ENCODE measurements around the gene MIF4GD. TPM values are rescaled to one million over a fixed set of nuclear protein-coding genes. Genes with fewer than 3 reads are reported as not detected.

The MIF4GD gene
- total and polyA plus RNA-seq, 10 of the 15 experiments (the other 5 are each of a cell fraction or from before 2014, with no cell fraction given) = 22.8 to 96.2 (median 60.1) TPM

DNA sequence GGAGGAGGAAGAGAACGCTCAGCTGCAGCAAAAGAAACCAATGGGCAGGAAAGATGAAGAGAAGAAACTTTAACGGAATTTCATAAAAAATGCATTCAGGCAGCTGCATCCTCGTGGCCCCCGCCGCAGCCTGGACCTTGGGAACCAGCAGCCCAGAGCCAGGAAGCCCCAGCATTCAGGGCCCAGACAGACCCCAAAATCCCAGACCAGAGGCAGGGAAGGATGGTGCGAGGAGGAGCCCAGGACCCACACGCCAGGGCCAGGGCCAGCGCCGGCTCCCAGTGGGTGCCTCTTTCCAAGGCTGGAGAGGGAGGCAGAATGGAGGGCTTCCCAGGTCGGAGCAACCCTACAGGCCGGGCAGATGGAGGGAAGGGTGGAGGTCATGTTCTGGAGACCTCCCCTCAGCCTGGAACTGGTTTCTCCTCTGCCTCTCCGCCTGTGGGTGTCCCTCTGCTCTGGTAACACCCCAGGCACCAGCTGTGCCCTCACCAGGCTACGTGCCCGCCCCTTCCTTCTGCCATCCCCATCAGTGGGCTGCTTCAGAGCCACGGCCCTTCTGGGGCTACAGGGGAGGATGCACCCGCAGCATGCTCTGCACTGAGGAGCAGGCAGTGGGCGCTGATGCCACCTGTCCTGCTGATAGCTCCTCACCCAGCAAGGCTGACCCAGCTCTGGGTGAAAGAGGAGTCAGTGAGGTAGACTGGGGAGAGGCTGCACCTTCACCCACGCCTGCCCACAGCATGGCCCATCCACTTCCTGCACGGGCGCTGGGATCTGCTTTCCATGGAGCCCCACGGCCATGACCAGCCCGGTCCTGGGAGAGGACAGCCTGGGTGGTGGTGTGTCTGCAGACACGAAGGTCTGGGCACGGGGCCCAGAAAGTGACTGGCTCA, 1.2 kb upstream of the MIF4GD start (continued):
- no peak for TF ChIP-seq CUX1 (IDR thresholded peaks at IDR 0.05; ENCODE audit: insufficient replicate concordance, low read depth, low read length)
- TF ChIP-seq POLR2AphosphoS5 (IDR thresholded peaks at IDR 0.05; ENCODE audit: low read length) = peak; percentile 65; the same call in 1 of the 2 replicates
- no peak for TF ChIP-seq ZZZ3 (IDR thresholded peaks at IDR 0.05; ENCODE audit: control insufficient read depth, insufficient read length, low read depth)
- TF ChIP-seq RB1 (IDR thresholded peaks at IDR 0.05; ENCODE audit: borderline replicate concordance) = no peak
- TF ChIP-seq KLF5 (IDR thresholded peaks at IDR 0.05; ENCODE audit: partially characterized antibody) = no peak
- no peak for TF ChIP-seq CHD1 (IDR thresholded peaks at IDR 0.05; ENCODE audit: low read depth, low read length)
- TF ChIP-seq IKZF2 (IDR thresholded peaks at IDR 0.05) = no peak
